SIG-M5 (cell line): Measurements from ENCODE around the gene ST6GALNAC3.
"Not testable (repeated sequence)": the region's sequence is repeated elsewhere in the genome, so short reads cannot be mapped to it uniquely, and the experiment has no call there.

Experiments
- DNase-seq: peaks from one replicate; lab custom pipeline; 2025; lab: John Stamatoyannopoulos, UW

The ST6GALNAC3 gene

DNA sequence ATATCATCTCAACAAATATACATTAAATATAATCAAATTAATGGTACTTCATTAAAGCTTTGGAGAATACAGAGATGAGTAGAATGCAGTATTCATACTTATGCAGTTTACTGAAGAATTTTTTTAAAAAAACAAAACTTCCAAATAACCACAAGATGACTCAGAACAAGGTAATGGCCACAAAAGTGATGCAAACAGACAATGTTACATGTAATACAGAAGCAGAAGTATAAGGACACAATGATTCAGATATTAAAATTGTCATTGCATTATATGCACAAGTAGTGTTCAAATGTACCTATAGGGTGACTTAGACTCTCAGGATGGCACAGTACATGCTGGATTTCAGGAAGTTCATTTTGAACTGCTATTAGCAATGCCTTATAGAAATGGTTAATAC, 565.5 kb downstream of the ST6GALNAC3 start:
- DNase-seq: no peak

DNA sequence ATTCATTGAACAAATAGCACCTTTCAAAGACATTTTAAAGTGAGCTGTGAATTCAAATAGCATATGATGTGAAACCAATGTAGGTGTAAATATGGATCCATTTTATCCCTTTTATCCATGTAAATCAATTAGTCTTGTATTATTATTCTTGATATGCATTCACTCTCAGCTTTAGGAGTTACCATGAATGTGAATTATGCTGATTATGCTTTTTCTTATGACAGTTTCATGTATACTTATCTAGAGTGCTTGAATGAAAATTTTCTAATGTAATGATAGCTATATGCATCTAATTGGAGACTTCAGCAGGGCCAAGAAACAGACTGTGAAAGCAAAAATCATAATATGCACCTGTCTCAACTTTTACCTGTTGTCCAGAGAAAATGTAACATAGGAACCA, 566.2 kb downstream of the ST6GALNAC3 start:
- DNase-seq: no peak

DNA sequence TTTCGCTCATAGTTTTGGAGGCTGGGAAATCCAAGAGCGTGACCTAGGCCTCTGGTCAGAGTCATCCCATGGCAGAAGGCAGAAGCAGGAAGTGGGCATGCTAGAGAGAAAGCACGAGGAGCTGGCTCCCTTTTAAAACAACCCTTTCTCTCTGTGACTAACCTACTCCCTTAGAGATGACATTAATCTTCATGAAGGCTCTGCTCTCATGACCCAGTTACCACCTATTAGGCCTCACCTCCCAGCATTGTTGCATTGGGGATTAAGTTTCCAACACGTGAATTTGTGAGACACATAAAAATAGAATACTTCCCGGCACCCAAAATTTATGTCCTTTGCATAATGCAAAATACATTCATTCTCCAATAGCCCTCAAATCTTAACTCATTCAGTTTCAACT, 569.6 kb downstream of the ST6GALNAC3 start:
- no peak for DNase-seq

- DNase-seq: not testable (repeated sequence)
Observed at GRCh38 chr1:76652860-76653259, 578.3 kb downstream of the ST6GALNAC3 start.

DNA sequence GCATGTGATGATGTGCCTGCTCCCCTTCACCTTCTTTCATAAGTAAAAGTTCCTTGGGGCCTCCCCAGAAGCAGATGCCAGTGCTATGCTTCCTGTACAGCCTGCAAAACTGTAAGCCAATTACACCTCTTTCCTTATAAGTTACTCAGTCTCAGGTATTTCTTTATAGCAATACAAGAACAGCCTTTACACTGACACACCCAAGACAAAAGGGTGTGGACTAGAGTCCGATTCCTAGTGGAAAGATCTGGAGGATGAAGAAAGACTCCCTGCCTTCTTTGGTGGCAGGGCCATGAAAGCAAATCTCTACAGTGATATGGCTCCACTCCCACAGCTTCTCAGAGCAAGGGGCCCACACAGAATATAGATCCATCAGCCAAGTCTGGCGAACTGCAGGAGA, 583.1 kb downstream of the ST6GALNAC3 start:
- DNase-seq: no peak

DNA sequence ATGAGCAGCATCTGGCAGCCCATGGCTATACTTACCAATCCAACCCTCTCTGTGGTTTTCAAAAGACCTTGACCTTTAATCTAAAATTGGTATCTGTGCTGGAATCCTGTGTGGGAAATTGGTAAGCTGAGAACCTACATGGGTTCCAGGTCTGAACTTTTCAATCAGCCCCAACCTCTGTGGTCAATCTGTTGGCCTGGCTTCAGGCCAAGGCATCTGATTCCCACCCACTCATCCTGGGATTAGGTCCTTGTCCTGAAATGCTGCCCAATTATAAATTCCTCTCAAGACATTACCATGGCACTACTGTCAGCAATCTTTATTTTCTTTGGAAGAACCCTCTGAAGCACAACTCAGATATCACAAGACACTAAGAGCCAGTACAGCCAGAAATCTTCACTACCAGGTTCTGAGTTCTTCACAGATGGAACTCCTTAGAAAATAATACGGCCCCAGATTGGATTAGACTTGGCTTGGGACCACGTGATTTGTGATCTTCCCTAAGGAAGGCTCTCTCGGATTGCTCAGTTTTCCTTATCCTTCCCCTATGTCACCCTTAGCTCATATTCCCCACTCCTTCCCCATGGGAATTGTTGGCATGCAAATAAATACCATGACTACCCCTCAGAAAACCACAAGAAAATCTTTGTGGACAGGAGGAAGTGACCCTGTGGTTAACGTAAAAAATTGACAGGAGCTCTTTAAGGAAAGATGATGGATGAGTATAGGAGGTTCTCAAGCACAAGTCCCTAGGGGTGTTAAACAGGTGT, 584.8 kb downstream of the ST6GALNAC3 start:
- DNase-seq: no peak

DNA sequence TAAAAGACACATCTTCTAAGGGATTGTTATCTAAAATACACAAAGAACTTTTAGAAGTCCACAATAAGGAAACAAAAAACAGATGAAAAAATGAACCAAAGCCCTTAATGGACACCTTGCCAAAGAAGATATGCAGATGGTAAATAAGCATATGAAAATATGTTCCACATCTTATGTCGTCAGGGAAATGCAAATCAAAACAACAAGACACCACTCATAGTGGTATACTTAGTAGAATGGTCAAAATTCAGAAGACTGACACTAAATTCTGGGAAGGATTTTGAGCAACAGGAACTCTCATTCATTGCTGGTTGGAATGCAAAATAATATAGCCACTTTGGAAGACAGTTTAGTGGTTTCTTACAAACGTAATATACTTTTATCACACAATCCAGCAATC, 587.0 kb downstream of the ST6GALNAC3 start:
- no peak for DNase-seq

DNA sequence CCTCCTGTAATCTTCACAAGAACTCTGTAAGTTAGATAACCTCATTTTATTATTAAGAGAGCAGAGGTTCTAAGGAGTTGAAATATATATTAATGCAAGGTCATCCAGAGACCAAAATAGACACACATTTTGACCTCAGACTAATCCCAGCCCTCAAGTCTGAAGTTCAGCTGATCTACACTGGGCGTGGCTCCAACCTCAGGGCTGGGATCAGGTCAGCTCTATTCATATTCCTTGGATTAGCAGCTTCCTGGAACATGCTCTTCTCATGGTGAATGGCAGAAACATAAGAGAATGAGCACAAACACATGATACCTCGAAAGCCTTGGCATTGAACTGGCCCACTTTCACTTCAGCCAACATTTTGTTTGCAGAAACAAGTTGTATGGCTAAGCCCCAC, 592.0 kb downstream of the ST6GALNAC3 start:
- DNase-seq: no peak

GRCh38 chr1:76668046-76668445, 593.5 kb downstream of the ST6GALNAC3 start:
- no peak for DNase-seq

DNA sequence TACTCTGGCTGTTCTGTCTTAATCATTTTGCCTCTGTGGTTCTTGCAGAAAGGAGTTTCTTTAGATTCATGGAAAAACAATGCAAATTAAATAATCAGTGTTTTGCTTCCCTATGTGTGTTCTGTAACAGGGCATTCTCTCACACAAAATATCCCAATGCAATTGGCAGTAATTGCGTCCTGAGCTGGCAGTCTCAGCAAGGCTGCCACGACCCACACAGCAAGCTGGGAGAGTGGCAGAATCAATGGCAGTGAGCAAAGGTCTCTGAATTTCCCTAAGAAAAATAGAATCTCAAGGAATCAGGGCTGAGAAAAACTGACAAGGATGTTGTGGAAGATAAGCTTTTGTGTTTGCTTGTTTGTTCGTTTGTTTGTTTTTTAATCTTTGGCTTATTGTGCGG, 594.6 kb downstream of the ST6GALNAC3 start:
- DNase-seq: no peak

- DNase-seq: no peak
Observed at GRCh38 chr1:76669624-76670315, 595.2 kb downstream of the ST6GALNAC3 start.

DNA sequence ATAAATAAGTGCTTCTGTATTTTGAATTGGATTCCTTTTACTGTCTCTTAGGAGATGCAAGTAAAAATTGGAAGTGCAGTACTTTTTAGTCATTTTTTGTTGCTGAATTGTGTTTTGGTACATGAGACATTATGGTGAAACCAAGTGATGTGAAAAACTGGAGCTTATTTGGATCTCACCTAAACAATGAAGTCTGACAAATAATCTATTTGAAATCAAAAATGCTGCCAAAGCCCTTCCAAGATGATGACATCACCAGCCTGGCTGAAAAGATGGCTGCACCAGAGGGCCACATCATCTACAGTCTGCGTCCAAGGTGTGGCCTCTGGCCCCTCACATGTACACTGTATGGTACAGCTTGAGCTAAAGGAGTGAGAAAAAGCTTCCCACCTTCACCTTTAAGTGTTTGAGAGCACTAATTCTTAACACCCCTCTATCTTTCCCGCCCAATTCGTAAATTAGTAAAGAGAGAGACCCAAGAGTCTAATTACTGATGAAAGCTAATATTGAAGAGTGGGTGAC, 600.2 kb downstream of the ST6GALNAC3 start:
- no peak for DNase-seq

DNA sequence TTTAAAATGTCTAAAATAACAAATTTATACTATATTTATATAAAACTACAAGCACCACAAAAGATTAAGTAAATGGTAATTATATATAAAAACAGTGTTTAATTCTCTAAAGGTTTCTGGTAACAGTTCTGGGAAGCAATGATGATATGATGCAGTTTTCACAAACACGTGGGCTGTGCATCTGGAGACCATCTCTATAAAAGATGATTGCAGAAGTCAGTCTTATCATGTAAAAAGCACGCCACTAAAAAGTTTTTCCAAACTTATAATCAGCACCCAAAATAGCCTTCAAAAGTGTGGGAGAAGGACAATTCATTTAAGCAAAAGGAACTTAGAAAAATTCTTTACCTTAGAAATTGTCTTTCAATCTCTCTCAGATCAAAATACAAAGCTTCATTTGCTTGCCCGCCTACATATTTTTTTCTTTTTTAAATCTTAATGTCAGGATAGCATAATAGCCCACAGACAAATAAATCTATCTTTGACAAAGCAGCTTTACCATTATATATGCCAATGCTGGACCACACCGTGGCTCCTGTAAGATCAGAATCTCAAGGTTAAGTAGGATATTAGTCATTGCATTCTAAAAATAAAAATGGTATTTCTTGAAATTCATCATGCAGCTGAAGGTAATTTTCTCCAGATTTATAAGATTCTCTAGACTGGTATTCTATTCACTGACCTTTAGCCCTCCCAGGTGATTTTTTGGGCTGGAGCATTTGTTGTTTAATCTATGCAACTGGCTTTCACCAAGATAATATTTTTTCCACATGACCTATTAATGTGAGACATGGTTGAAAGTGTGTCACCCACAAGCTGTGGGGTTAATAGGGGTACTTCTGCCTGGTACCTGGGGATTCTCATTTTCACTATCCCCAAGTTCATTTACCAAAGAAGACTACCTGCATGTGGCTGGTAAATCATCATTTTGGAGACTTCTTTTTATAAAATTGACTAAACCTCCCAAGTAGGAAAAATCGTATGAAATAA, 603.2 kb downstream of the ST6GALNAC3 start:
- no peak for DNase-seq

- DNase-seq: no peak
Observed at GRCh38 chr1:76679534-76680152, 605.1 kb downstream of the ST6GALNAC3 start.

DNA sequence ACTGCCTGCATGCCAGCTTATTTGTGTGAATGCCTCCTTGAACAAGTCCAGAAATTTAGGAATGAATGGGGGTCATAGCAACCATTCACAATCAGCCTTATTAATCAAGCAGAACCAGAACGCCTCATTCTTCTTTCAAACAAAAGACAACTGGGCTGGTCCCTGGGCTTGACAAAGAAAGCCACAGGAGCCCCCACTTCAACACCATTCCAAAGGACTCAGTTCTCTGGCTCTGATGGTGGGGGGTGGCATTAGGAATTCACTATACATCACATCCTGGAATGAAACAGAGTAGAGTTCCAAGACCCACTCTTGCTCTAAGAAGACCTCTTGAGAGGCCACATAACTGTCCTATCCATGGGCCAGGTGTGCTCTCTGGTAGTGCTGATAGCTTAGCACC, 606.1 kb downstream of the ST6GALNAC3 start:
- DNase-seq: no peak

DNA sequence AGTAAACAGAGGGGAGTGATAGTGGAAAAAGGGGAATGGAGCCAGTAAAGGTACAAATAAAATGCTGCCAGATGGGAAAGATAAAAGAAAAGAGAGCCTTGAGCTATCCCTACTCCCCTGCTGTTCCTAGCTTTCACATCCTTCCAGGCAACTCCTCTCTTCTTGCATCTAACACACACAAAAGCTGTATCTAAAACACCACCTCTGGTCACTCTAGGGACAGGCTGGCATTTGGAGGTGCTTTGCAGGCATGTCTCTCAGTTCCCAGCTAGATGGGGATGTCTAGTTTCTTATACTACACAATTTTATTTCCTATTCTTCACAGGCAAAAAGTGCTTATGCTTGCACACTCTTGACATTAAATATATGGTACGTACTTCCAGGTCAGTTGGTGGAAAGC, 607.6 kb downstream of the ST6GALNAC3 start:
- no peak for DNase-seq
